Endothelial cell of umbilical vein (primary cell): Measurements from ENCODE around the gene TM9SF3. TPM values are rescaled to one million over a fixed set of nuclear protein-coding genes. Genes with fewer than 3 reads are reported as not detected.

Source experiments
- BruUV-seq: library from RNA; stranded (reverse); fragments of 400-500 nt; replicated peaks from 2 replicates; lab custom pipeline; 2021; lab: Mats Ljungman, UMichigan
- CTCF ChIA-PET: fragments of 300-600, 350-600 bp; sonication (Branson Sonifier 250); formaldehyde crosslinking; loops from one replicate; lab custom pipeline; 2021; ENCODE audit warnings: antibody characterized with exemption, inconsistent platforms; lab: Charles Lee
- POLR2A ChIA-PET: fragments of 300-600, 350-600 bp; sonication (Branson Sonifier 250); formaldehyde crosslinking; loops from one replicate; lab custom pipeline; 2021; ENCODE audit warnings: antibody characterized with exemption, inconsistent platforms; lab: Charles Lee
- DNase-seq: peaks from one replicate; pipeline ENCODE4 v3.0.0-alpha.2; 2011; ENCODE audit warnings: low read depth, low spot score
- FAIRE-seq: peaks from 2 replicates; lab custom pipeline; 2011; peaks lifted over from hg19 to GRCh38; lab: Jason Lieb, UNC
- H2AFZ ChIP-seq: 2 replicates; pipeline ENCODE4 v1.6.0; 2012; ENCODE audit warnings: low read depth, low read length, control low read depth, inconsistent platforms
- H3K27ac ChIP-seq: 2 replicates; pipeline ENCODE4 v1.5.1; 2011; ENCODE audit warnings: low read depth, mild to moderate bottlenecking, control low read depth, low read length, moderate library complexity; ENCODE audit not compliant: insufficient read depth
- H3K27me3 ChIP-seq, 2 experiments: 2 replicates each; pipeline versions ENCODE4 v1.6.0 to v1.6.1; 2011; ENCODE audit warnings: low read length in 2 of 2, mixed read lengths in 1 of 2; ENCODE audit not compliant: control insufficient read depth in 2 of 2, insufficient read depth in 2 of 2
- H3K36me3 ChIP-seq, 2 experiments: 2 replicates in 1 of 2; 3 replicates in 1 of 2; pipeline ENCODE4 v1.5.1; 2011; ENCODE audit warnings: low read length in 2 of 2, mild to moderate bottlenecking in 1 of 2, moderate library complexity in 1 of 2; ENCODE audit not compliant: control insufficient read depth in 2 of 2, insufficient read depth in 2 of 2; ENCODE audit errors: extremely low read depth in 1 of 2
- H3K4me1 ChIP-seq: 3 replicates; pipeline ENCODE4 v1.5.1; 2011; ENCODE audit warnings: mild to moderate bottlenecking, low read length; ENCODE audit not compliant: control insufficient read depth, insufficient read depth; ENCODE audit errors: extremely low read depth
- H3K4me2 ChIP-seq: 2 replicates; pipeline ENCODE4 v1.6.1; 2011; ENCODE audit warnings: low read length, control low read depth, mixed read lengths; ENCODE audit not compliant: insufficient read depth
- H3K4me3 ChIP-seq, 3 experiments: fragments of 200-600 bp in 1 of 3; sonication (generic), shearing (Covaris generic) in 1 of 3; replicated peaks in 1 of 3; 2 replicates each; pipeline ENCODE4 v1.5.1; 2011 to 2016; ENCODE audit warnings: control low read depth in 3 of 3, low read length in 3 of 3, mild to moderate bottlenecking in 2 of 3, inconsistent platforms in 1 of 3, low read depth in 1 of 3, moderate library complexity in 1 of 3; ENCODE audit not compliant: insufficient read depth in 1 of 3
- H3K79me2 ChIP-seq: 2 replicates; pipeline ENCODE4 v1.6.0; 2012; ENCODE audit warnings: low read length, inconsistent platforms; ENCODE audit not compliant: control insufficient read depth, insufficient read depth
- H3K9ac ChIP-seq: replicated peaks from 2 replicates; pipeline ENCODE3; 2011; ENCODE audit warnings: low read length, control low read depth; ENCODE audit not compliant: insufficient read depth; ENCODE audit errors: extremely low read depth
- H3K9me1 ChIP-seq: replicated peaks from 3 replicates; pipeline ENCODE4 v1.6.0; 2011; ENCODE audit warnings: mild to moderate bottlenecking, low read length; ENCODE audit not compliant: control insufficient read depth, insufficient read depth; ENCODE audit errors: extremely low read depth
- H3K9me3 ChIP-seq: replicated peaks from 2 replicates; pipeline ENCODE4 v1.5.1; 2012; ENCODE audit warnings: low read length, inconsistent platforms; ENCODE audit not compliant: control insufficient read depth, insufficient read depth
- H4K20me1 ChIP-seq: replicated peaks from 2 replicates; pipeline ENCODE3; 2011; ENCODE audit warnings: mild to moderate bottlenecking, low read length; ENCODE audit not compliant: control insufficient read depth, insufficient read depth; ENCODE audit errors: extremely low read depth
- EZH2 ChIP-seq: IDR thresholded peaks from 2 replicates; pipeline ENCODE4 v1.6.1; 2012; ENCODE audit warnings: borderline replicate concordance, low read depth, mild to moderate bottlenecking, moderate library complexity, low read length, inconsistent platforms; ENCODE audit not compliant: severe bottlenecking
- FOS ChIP-seq: IDR thresholded peaks from 2 replicates; pipeline ENCODE4 v1.6.1; 2011; ENCODE audit warnings: mild to moderate bottlenecking, low read length, moderate library complexity, borderline replicate concordance; ENCODE audit not compliant: insufficient read depth
- GATA2 ChIP-seq: IDR thresholded peaks from 2 replicates; pipeline ENCODE4 v1.7.0; 2011; ENCODE audit warnings: low read depth, mild to moderate bottlenecking, moderate library complexity, mixed read lengths, low read length; ENCODE audit not compliant: insufficient read length, insufficient read depth
- JUN ChIP-seq: IDR thresholded peaks from 2 replicates; pipeline ENCODE4 v1.6.1; 2011; ENCODE audit warnings: borderline replicate concordance, low read depth; ENCODE audit not compliant: insufficient read length, insufficient read depth
- MYC ChIP-seq: IDR thresholded peaks from one replicate; pipeline ENCODE4 v1.6.1; 2011; ENCODE audit warnings: mild to moderate bottlenecking, low read depth, low read length
- POLR2A ChIP-seq: IDR thresholded peaks from 2 replicates; pipeline ENCODE4 v1.6.1; 2012; ENCODE audit warnings: low read depth, mild to moderate bottlenecking, control low read depth, low read length
- POLR2AphosphoS5 ChIP-seq: IDR thresholded peaks from 2 replicates; pipeline ENCODE4 v1.6.1; 2012; ENCODE audit warnings: low read depth, mild to moderate bottlenecking, control low read depth, low read length, moderate library complexity; ENCODE audit not compliant: insufficient read depth
- dilution Hi-C: fragments of 300-500 bp; cut with MboI; formaldehyde crosslinking; loops from one replicate; pipeline ENCODE4 v1.15.0; 2019; ENCODE audit warnings: low sequenced_read_pairs; ENCODE audit not compliant: extremely low pct_ligation_motif_present
- intact Hi-C: fragments of 100-400 bp; cut with micrococcal nuclease; formaldehyde crosslinking; loops from one replicate; pipeline ENCODE4 v1.10.0; 2022
- polyA plus RNA-seq, 4 experiments: library from polyadenylated mRNA; depleted of rRNA in 3 of 4; stranded (reverse) in 3 of 4; unstranded in 1 of 4; fragments of >200 nt; gene quantifications; 2 replicates each; pipeline versions ENCODE4 v1.2.1 to v1.2.3, GENCODE V29; 2011 to 2012; ENCODE audit warnings: missing spikeins in 1 of 4
- total RNA-seq: library from RNA; stranded (reverse); gene quantifications from 2 replicates; pipeline ENCODE4 v1.2.3, GENCODE V29; 2021
- TF ChIP-seq, protein P1 (sequence below): IDR thresholded peaks from 2 replicates; pipeline ENCODE4 v1.6.1; 2011; ENCODE audit not compliant: insufficient read depth, insufficient read length
- TF ChIP-seq, protein P2 (sequence below), 2 donors: IDR thresholded peaks; 1 replicate in 1 of 2; 2 replicates in 1 of 2; pipeline ENCODE4 v1.5.1; 2011; ENCODE audit warnings: low read length in 2 of 2, mild to moderate bottlenecking in 2 of 2, moderate library complexity in 2 of 2, control low read depth in 1 of 2, inconsistent platforms in 1 of 2, low read depth in 1 of 2; ENCODE audit not compliant: insufficient read depth in 1 of 2; ENCODE audit errors: extremely low read depth in 1 of 2

Gene TM9SF3
- total and polyA plus RNA-seq, 2 donors (not counting 3 experiments of a cell fraction or from before 2014, with no cell fraction given) = 133 to 144 TPM

DNA sequence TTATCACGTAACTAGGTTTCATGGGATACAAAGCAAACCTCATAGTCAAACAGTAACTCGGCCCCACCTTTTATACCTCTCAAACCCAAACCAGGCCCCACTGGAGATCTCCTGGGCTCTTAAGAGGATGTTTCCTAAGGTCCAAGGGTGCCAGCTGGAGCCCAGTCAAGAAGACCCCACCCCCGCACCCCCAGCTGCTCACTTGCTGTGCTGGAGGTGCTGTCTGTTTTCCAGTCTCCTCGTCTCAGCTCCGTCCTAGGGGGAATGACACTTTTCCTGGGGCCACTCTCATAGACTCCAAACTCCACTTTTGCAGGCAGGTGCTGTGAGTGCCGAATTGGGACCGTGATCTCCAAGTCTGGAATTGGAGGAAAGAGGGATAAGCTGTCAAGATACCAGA is 22.7 kb upstream of the TM9SF3 start:
- ChIA-PET POLR2A (no interaction called here), CTCF (interaction anchor here (1.2 kb wide), 1 partner anchor 14 kb away, joined by 3 read pairs; no protein-coding TSS in a partner anchor)
- H4K20me1 ChIP-seq = no peaks in the 10 kb centered on the region
- no peaks in the 10 kb centered on the region for H3K79me2 ChIP-seq
- no peak for DNase-seq
- no peak overlapping the region for H3K4me3 ChIP-seq
- intact Hi-C loops = no loop called here
- no peaks in the 10 kb centered on the region for H3K36me3 ChIP-seq
- FAIRE-seq = no peak
- no peak overlapping the region for H3K9ac ChIP-seq
- H3K4me2 ChIP-seq = no peak overlapping the region
- no peaks in the 10 kb centered on the region for H3K9me3 ChIP-seq
- H2AFZ ChIP-seq = no peak overlapping the region
- no peaks in the 10 kb centered on the region for H3K9me1 ChIP-seq
- no peaks in the 10 kb centered on the region for H3K4me1 ChIP-seq
- dilution Hi-C loops = no loop called here
- TF ChIP-seq POLR2A (no peak), FOS (no peak), MYC (no peak), POLR2AphosphoS5 (no peak), EZH2 (no peak), GATA2 (no peak), JUN (no peak)
- TF ChIP-seq, protein P1, sequence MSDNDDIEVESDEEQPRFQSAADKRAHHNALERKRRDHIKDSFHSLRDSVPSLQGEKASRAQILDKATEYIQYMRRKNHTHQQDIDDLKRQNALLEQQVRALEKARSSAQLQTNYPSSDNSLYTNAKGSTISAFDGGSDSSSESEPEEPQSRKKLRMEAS = no peak
- TF ChIP-seq, protein P2, sequence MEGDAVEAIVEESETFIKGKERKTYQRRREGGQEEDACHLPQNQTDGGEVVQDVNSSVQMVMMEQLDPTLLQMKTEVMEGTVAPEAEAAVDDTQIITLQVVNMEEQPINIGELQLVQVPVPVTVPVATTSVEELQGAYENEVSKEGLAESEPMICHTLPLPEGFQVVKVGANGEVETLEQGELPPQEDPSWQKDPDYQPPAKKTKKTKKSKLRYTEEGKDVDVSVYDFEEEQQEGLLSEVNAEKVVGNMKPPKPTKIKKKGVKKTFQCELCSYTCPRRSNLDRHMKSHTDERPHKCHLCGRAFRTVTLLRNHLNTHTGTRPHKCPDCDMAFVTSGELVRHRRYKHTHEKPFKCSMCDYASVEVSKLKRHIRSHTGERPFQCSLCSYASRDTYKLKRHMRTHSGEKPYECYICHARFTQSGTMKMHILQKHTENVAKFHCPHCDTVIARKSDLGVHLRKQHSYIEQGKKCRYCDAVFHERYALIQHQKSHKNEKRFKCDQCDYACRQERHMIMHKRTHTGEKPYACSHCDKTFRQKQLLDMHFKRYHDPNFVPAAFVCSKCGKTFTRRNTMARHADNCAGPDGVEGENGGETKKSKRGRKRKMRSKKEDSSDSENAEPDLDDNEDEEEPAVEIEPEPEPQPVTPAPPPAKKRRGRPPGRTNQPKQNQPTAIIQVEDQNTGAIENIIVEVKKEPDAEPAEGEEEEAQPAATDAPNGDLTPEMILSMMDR (IDR thresholded peaks at IDR 0.05; ENCODE audit: extremely low read depth in 1 of 2, insufficient read depth in 1 of 2, low read depth in 1 of 2, low read length in 2 of 2) = no peak
- no TSS peak for BruUV-seq
- peaks cover 3 to 17% of the 10 kb centered on the region in 2 experiments for H3K27me3 ChIP-seq
- H3K27ac ChIP-seq = no peak overlapping the region
